Measurements from ENCODE around the gene GXYLT2.

GRCh38 chr3:72977060-72977808 is 89.4 kb downstream of the GXYLT2 start:
- no peak for TF ChIP-seq CTCF (IDR thresholded peaks at IDR 0.05)
- TF ChIP-seq POLR2AphosphoS5 (IDR thresholded peaks at IDR 0.05; ENCODE audit: low read depth, low read length) = no peak
- no peak for TF ChIP-seq REST (IDR thresholded peaks at IDR 0.05; ENCODE audit: insufficient read depth in 1 of 2, low read depth in 2 of 2, low read length in 1 of 2)
- TF ChIP-seq SIN3A (IDR thresholded peaks at IDR 0.05; ENCODE audit: borderline replicate concordance, insufficient read depth, low read depth, low read length) = no peak
- TF ChIP-seq TCF7L2 (IDR thresholded peaks at IDR 0.05; ENCODE audit: low read depth, low read length) = no peak
